ENCODE measurements around the gene CFAP251.
"Not testable (repeated sequence)": the region's sequence is repeated elsewhere in the genome, so short reads cannot be mapped to it uniquely, and the experiment has no call there.

CFAP251 gene, protein sequence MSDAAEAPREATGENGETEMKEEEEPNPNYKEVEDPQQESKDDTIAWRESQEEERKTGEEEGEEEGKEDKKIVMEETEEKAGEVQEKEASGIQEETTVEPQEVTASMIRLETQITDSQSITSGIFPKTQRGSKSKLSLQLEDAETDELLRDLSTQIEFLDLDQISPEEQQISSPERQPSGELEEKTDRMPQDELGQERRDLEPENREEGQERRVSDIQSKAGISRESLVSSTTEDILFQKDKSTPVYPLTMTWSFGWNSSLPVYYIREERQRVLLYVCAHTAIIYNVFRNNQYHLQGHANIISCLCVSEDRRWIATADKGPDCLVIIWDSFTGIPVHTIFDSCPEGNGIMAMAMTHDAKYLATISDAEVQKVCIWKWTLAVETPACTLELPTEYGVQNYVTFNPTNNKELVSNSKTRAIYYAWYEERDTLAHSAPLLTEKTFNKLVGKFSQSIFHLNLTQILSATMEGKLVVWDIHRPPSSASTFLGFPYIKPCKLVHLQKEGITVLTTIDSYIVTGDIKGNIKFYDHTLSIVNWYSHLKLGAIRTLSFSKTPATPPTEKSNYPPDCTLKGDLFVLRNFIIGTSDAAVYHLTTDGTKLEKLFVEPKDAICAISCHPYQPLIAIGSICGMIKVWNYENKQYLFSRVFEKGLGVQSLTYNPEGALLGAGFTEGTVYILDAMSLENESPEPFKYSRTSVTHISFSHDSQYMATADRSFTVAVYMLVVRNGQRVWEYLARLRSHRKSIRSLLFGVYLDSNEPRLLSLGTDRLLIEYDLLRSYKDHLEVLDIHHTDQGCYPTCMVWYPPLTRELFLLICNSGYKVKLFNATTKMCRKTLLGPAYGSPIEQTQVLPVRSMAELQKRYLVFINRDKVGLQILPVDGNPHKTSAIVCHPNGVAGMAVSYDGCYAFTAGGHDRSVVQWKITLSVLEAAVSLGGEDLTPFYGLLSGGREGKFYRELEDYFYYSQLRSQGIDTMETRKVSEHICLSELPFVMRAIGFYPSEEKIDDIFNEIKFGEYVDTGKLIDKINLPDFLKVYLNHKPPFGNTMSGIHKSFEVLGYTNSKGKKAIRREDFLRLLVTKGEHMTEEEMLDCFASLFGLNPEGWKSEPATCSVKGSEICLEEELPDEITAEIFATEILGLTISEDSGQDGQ

DNA sequence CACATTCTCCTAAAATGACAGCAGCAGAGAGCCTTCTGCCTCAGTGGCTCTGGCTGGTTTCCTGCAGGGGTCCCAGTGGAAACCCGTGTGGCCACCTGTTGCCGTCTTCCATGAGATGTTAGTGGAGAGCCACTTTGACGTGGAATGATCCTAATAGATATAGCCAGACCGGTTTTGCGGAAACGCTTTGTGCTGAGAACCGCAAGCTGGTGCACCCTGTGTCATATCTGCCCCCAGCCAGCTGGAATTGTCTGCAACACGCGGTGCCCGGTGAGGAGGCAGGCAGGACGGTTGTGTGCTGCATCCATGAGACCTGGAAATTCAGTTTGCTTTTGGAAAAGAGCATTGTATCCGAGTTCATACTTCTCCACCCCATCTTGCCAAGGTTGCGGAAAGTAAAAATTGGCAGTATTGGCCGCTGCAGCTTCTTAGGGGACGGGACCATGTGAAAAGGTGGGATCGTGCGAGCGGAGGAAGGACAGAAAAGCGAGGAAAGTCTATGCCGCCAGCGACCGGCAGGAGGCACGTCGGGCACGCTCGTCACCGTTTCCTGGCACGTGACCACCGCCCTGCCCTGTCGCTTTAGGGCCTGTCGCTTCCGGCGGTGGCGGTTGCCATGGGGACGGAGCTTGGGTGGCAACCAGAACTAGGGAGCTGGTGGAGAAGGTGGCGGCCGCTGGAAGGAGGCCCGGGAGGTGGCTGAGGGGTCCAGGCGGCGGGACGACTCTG, at the start of gene CFAP251:
Gene CFAP251 (plus strand): TSS at position 643 of the 729 bp plus-strand sequence. CDS start 2,714 bp downstream, outside the sequence.
- DNase-seq, result peak; percentile 96

- not testable (repeated sequence) for DNase-seq
These were observed 49.2 kb upstream of the CFAP251 start for GRCh38 chr12:121869229-121869628.

- no peak for DNase-seq
These were observed 46.9 kb upstream of the CFAP251 start for GRCh38 chr12:121871467-121871866.

- DNase-seq, result peak; percentile 37
These were observed 45.7 kb upstream of the CFAP251 start for GRCh38 chr12:121872546-121873215.

DNA sequence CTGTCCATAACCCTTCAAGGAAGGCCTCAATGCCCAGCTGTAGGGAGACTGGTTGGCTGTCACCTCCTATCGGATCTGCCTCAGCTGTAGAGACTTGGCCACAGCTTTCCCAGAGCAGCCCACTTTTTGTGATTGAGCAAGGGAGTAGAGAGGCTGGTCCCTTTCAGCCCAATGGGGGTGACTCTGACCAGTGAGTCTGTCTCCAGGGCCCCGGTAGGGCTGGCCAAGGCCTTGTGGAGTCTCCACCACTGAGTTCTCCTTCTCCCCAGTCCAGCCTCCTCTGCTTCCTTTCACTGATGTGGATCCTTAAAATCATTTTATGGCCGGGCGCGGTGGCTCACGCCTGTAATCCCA, 45.2 kb upstream of the CFAP251 start:
- DNase-seq, result no peak

GRCh38 chr12:121874071-121874470, 44.3 kb upstream of the CFAP251 start:
- no peak for DNase-seq

GRCh38 chr12:121875582-121875981, 42.8 kb upstream of the CFAP251 start:
- DNase-seq, result no peak

DNA sequence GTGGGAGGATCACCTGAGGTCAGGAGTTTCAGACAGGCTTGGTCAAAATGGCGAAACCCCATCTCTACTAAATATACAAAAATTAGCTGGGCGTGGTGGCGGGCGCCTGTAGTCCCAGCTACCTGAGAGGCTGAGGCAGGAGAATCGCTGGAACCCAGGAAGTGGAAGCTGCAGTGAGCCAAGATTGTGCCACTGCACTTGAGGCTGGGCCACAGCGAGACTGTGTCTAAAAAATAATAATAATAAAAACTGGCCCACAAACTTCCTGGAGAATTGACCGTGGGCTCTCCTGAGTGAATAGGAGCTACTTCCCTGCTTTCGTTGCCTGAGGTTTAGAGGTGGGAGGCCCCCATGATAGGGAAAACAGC, 42.3 kb upstream of the CFAP251 start:
- not testable (repeated sequence) for DNase-seq

DNA sequence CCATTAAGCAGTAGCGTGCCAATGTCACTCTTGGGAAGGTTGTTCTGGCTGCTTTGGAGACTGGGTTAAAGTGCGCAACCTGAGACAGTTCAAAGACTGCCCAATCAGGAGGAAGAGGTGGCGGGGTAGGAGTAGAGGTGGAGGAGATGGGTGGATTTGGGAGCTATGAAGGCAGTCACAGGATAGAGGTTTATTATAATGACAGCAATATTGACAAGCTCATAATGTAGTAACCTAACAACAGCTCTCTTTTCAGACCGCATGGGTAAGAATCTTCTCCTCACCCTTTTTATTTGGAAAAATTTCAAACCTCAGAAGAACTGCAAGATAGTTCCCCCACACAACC, 35.1 kb upstream of the CFAP251 start:
- DNase-seq, result peak; percentile 47

DNA sequence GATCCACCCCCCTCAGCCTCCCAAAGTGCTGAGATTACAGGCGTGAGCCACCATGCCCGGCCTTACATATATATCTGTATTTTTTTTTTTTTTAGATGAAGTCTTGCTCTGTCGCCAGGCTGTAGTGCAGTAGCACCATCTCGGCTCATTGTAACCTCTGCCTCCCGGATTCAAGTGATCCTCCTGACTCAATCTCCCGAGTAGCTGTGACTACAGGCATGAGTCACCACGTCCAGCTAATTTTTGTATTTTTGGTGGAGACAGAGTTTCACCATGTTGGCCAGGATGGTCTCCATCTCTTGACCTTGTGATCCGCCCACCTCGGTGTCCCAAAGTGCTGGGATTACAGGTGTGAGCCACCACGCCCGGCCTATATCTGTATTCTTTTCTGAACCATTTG, 33.3 kb upstream of the CFAP251 start:
- not testable (repeated sequence) for DNase-seq

GRCh38 chr12:121888083-121888477, 30.3 kb upstream of the CFAP251 start:
- no peak for DNase-seq

DNA sequence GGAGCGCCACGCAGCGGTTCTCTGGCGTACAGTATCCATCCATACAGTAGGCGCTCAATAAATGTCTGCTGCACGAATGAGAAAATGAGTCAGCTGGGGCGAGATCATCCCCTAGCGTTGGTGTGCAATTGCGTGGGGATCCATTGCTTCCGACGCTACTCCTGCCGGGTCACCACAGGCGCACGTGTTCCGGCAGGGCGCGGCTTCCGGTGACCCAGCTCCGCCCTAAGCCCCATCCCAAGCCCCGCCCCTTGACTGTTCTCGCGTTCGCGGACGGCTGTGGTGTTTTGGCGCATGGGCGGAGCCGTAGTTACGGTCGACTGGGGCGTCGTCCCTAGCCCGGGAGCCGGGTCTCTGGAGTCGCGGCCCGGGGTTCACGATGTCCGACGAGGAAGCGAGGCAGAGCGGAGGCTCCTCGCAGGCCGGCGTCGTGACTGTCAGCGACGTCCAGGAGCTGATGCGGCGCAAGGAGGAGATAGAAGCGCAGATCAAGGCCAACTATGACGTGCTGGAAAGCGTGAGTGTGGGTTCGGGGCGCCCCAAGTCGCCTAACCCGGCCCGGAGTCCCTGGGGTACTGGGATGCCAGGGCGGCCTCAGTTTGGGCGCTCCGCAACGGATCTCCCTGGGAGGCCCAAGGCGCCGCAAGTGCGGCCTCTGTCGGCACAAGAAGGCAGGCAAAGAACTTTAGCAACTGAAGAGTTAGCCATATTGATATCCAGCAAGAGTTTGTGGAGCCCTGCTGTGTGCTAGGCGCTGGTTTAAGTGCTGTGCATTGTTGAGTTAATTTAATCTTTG, 29.7 kb upstream of the CFAP251 start, which contains the start of gene PSMD9:
Gene PSMD9 (plus strand): TSS at position 313 of the 796 bp plus-strand sequence. CDS start 67 bp downstream, at position 380.
- DNase-seq, result peak; percentile 98

GRCh38 chr12:121889274-121889624, 29.1 kb upstream of the CFAP251 start:
- DNase-seq, result no peak

GRCh38 chr12:121889661-121890060, 28.7 kb upstream of the CFAP251 start:
- not testable (repeated sequence) for DNase-seq

GRCh38 chr12:121892673-121893561, 25.5 kb upstream of the CFAP251 start:
- DNase-seq, result no peak

DNA sequence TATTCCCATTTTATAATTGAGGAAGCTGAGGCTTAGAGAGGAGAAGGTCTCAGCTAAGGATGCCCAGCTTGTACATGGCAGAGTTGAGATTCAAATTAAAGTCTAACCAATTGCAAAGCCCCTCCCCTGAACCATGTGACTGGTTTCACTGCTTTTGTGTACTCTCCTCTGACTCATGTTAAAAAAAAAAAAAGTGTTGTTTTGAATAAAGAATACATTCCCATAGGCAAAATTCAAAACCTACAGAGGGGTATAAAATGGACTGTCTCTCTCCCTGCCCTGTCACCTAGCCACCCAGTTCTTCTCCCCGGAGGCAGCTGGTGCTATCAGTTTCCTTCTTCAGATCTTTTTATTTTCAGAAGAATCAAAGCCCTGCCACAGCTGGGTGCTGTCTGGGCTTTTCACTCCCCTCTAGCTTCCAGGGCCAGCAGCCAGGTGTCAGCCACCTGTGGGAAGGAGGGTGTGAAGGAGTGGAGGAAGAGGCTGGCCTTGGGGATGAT, 24.4 kb upstream of the CFAP251 start:
- no peak for DNase-seq

- no peak for DNase-seq
These were observed 23.8 kb upstream of the CFAP251 start for GRCh38 chr12:121894633-121895032.

GRCh38 chr12:121898287-121898686, 20.1 kb upstream of the CFAP251 start:
- DNase-seq, result no peak

- DNase-seq, result no peak
These were observed 18.8 kb upstream of the CFAP251 start for GRCh38 chr12:121899590-121899989.

DNA sequence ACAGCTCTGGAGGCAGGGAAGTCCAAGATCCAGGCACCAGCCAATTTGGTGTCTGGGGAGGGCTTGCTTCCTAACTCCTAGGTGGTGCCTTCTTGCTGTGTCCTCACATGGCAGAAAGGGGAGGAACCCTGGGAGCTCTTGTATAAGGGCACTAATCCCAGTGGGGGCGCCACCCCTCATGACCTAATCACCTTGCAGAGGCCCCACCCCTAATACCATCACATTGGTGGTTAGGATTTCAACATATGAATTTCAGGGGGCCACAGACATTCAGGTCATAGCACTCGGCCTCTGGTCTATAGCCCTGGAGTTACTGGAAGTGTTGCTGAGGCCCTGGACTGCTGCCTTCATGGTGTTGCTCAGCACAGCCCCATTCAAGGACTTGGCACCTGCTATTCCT, 15.2 kb upstream of the CFAP251 start:
- DNase-seq, result no peak
